Measurements from ENCODE around the gene MAMLD1.

Gene MAMLD1

DNA sequence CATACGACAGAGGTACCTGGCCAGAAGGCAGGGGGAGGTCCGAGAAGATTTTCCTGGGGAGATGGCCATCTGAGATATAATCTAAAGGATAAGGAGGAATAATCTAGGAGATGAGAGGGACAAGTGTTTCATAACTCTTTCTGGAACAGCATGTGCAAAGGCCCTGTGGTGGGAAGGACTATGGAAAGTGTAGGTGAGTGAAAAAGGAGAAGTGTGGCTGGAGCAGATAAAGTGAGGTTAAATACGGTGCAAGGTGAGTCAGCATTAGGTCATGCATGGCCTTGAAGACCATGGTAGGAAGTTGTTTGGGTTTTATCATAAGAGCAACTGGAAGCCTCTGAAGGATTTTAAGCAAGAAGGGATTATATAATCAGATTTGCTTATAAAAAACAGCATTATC is 170.7 kb downstream of the MAMLD1 start:
- DNase-seq (ENCODE audit: low spot score): no peak

DNA sequence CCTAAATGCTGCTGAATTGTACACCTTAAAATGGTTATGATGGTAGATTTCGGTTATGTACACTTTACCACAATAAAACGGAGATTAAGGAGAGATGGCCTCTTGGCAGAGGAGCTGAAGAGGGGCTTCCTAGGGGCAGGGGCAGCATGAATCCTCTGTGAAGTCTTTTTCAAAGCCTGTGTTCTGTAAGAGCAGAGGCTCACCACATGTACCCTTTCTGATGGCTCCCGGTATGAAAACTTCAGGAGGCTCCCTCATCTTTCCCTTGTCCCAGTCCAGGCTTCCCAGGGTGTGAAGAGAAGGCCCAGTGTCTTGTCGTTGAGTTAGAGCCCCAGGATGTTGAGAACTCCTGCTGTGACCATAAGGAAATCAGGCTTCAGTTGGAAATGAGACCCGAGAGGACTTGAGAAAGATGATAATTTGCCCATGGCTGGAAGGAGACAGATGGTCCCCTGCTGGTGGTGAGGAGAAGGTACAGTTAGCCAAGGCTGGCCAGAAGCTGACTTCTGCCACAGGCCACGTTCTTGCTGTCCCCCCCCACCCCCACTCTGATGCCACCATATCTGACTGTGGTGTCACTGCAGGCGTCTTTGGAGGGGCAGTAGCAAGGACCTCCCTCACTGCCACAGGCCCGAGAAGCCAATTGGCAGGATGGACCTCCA is 173.5 kb downstream of the MAMLD1 start:
- no peak for DNase-seq (ENCODE audit: low spot score)

DNA sequence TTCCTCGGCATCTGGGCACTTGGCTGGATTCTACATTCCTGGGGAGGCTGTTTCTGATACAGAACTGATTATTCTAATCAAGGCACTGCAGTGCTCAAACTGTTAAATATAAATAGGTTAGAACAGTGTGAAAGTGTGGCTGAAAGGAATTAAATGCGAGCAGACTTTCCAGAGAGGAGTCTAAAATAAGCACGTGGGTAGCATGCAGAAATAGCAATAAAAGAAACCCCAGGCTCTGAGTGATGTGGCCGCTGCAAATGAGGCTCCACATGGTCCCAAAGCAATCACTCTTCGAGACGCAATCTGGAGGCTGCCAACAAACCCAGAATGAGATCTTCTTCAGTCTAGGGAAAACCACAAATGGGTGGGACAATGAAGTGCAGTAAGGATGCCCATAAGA is 174.7 kb downstream of the MAMLD1 start:
- DNase-seq (ENCODE audit: low spot score): no peak

DNA sequence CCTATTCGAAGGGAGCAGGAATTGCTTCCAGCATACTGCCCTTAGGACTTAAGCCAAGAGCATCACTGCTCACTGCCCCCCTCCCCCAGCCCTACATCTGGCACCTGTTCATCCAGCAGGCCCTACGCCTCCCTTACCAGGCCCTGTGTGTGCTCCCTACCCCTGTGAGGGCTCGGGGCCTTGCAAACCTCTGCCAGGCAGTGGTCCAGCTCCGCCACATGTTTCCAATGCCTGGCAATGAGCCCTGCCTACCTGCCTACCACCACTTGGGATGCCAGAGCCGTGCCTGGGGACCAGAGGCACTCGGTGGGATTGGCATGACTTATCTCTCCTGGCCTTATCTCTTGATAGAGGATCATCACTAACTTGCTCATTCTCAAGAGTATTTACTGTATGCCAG is 177.8 kb downstream of the MAMLD1 start:
- no peak for DNase-seq (ENCODE audit: low spot score)

DNA sequence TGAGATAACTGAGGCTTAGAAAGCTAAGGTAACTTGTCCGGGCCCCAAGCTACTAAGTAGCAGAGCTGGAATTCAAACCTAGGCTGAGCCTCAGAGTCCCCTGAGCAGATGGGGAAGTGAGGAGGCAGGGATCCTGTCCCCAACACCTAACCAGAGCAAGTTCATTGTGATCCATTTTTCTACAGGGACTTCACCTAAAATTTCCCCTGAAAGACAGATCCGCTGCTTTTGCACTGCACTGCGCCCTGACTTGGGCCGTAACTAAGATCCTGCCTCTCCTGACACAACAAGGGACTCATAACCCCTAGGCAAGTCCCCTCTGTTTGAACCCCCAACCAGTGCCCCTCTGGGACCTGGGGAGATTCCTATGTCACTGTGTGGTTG is 179.7 kb downstream of the MAMLD1 start:
- no peak for DNase-seq (ENCODE audit: low spot score)

DNA sequence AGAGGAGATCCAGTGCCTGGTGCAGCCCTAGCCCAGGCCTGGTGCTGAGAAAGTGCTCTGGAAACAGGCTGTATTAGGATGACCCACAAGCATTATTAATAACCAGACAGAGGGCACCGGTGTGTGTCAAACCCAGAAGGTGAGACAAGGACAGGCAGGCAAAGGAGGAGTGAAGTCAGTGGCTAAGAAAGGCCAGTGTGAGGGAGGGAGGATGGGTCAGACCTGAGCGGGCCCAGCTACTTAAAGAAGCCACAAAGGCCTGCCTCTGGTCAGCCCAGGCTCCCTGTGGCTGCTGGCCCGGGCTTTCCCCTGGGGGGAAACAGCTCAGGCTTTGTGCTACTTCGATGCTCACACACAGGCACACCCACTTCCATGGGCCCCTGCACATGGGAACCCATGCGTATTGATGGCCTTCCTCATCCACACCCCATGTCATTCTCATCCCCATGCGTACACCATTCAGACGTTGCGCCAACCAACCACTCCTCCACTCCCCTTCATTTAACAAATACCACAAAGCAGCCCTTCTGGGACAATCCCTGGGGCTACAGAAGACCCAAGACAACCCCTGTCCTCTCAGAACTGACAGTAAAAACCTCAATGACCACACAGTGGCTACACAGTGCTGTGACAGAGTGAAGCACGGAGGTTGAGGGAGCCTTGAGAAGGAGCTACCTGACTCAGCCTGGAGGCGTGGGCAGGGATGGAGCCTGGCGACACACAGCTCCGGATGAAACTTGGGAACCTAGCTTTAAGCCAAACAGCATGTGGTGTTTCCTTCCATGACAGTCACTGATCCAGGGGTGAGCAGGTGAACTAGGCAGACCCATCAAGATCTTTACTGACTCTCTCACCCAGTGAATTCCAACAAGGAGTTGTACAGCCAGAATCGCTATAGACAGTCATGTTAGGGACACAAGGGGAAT is 180.4 kb downstream of the MAMLD1 start:
- DNase-seq (ENCODE audit: low spot score): no peak

DNA sequence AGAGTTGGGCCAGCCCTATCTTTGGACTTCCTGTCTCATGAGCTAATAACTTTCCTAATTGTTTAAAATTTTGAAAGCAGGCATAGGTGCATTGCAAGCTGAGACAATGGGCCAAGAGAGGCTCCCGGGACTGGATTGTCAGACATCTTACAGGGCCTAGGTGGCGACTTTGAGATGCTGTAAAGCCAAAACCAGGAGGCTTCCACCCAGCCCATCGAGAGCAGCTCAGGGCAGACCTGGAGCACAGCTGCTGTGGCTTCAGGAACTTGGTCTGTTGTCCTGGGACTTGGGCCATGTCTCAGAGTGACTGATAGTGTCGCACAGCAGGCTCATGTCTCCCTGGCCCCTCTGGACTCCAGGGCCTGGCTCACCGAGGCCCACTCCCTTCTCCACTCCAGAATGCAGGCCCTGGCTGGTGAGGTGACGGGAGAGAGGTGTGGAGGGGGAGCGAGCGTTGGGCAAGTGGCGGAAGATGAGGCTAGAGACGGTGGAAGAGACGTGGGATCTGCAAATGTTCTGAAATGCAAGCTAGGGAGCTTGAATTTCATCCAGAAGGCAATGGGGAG is 181.2 kb downstream of the MAMLD1 start:
- DNase-seq (ENCODE audit: low spot score): no peak

DNA sequence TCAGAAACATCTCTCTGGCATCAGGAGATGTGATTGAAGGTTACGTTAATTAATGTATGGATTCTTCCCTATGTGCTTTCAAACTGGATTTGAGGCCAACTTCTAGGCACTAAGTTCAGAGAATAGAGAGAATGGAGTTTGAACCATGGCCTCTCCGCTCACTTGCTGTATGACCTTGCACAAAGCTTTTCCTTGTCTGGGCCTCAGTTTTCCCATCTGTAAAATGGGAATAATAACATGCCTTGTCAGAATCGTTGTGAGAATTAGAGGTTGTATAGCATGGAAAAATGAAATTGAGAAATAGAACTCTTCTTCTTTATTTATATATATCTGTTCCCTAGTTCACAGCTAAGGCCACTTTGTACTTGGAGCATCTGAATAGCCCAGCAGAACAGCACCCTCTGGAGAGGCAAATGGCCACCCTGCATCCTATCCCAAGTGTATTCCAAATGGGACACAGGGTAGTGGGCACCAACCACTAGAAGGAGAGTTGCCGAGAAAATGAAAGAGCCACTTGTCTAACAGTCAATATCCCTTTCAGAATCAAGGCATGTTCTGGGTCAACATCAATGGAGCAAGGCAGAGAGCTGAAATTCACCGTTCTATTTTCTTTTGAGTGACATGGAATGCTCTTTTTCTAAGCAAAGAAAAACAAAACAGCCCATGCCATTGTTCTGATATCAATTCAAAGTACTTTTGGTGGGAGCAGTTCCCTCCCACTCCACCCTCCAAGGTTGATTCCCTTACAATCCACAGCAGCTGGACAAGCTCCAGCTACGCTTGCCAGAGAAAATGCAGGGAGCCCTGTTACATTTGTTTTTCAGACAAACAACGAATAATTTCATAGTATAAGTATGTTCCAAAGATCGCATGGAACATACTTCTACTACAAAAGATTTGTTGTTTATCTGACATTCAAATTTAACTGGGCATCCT is 182.0 kb downstream of the MAMLD1 start:
- no peak for DNase-seq (ENCODE audit: low spot score)

DNA sequence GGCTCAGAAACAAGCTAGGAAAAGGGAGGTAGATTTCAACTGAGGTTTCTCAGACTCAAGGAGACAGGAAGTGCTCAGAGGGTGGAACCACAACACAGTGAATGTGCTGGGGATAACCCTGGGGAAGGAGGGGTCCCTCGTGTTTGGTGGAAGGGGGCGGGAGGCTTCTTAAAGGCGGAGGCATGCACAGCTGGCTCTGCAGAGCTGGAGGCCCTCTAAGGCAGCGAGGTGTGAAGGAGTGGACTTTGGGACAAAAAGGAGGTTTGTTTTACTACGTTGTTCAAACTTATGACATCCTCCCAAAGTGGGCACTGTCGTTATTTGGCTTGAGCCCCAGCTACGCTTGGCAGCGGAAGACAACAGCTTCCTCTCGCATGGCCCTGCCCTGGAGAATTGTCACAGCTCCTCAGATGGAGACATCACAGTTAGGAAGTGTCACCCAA is 183.6 kb downstream of the MAMLD1 start:
- no peak for DNase-seq (ENCODE audit: low spot score)

DNA sequence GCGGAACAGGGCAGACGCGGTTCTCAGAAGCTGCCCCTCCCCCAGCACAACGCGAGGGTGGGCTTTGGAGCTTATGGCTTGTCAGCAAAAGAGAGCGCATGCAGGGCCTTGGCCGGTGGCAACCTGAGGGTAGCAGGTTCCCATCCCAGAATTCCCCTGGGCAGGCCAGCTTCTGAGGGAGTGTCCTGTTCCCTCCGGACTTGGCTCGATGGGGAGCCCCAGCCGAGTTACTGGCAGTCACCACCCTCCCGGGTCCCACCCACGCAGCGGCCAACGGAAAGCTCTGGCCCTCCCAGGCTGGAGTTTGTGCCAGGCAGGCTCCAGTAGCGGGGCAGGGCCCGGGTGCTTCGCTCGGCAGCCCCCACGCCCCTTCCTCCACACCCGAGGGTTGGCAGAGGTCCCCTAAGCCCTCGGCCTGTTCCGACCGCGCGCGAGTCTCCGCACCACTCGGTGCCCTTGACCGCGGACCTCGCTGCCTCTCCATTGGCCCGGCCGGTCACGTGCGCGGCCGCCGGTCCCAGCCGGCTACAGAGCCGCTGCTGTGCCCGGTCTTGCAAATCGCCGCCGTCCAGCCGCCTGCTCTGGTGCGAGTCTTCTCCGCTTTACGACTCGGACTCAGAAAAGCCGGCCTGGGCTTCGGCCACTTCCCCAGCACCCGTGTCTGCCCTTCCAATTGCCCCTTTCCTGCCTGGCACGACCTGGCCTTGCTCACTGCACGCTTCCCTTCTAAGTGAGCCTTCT is 184.4 kb downstream of the MAMLD1 start:
- DNase-seq (ENCODE audit: low spot score): no peak

DNA sequence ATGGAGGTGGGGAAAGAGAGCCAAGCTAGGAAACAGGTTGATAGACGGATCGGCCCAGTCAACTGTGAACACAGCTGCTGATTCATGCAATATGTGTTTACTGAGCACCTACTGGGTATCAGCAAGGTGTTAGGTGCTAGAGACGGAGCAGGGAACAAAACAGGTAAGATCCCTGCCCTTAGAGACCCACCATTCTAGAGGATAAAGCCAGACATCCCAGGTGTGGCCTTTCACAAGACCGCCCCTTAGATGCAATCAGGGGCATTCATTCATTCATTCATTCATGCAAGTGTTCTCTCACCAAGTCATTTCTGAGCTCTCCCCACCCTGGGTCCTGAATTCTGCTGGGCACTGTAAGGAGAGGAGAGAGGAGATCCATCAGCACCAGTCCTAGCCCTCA is 185.1 kb downstream of the MAMLD1 start:
- no peak for DNase-seq (ENCODE audit: low spot score)

DNA sequence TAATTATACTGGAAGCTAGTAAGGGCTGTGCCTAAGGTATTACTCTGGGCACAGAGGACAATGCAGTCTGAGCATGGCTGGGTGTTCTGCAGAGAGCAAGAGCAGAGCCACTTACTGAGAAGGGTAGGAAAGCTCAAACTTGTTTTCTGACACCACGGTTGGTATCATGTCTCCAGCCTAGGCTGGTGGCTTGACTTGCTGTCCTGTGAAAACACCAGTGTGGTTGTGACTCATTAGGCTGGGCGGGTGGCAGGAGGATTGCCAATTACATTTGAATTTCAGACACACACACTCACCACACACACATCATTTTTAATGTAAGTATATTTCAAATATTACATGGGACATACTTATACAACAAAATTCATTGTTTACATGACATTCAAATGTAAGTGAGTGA is 185.6 kb downstream of the MAMLD1 start:
- DNase-seq (ENCODE audit: low spot score): no peak

DNA sequence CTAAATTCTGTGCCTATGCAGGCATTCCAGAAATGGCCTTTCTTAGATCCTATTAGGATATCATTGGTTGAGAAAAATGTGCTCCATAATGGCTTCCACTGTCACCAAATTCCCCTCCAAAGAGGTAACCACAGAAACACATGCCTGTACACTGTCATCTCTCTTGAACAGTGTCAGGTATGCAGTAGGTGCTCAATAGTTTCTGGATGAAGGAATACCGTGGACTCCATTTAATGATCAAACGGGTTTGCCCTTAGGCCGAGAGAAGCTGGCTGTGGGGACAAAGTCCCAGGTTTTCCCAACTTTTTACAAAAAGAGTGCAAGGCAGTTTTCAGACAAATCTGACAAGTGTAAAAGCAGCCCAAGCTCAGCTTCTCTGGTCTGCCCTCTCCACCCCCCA is 188.8 kb downstream of the MAMLD1 start:
- DNase-seq (ENCODE audit: low spot score): no peak

DNA sequence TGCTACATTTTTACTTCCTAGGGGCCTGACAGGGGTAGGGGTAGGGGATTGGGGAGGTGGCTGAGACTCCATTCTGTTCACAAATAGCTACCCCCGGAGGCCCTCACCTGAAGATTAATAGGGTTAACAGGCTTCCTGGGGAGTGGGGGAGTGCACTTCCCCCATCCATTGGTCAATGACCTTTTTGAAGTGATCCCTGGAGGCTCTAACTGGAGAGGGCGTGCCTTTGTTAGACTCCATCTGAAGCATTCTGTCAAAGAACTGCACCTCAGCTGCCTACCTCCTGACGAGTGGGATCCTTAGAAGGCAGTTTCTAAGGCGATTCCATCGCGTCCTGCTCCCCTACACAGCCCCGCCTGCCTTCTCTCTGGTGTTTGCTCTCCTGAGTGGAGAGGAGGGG is 195.3 kb downstream of the MAMLD1 start:
- DNase-seq (ENCODE audit: low spot score): no peak

Data from LoVo (cell line).